ENCODE data around the gene PTPN21.

The PTPN21 gene

DNA sequence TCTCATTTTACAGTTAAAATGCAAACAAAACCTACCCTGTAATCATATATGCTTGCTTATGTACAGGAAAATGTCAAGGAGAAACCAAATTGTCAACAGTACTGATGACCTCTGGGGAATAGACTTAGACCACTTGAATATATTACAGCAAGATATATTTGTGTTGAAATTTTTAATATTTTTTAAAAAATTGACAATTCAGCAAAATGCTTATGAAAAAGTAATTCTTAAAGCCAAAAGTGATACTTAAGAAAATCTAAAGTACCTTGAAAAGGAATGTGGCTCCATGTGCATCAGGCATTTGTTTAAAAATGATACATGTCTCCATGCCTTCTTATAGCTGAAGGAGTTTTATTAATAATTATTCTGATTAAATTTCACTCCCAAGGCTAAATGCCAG is 49.2 kb downstream of the PTPN21 start:
- ATAC-seq = no peak
- TF ChIP-seq ISL1 (CRISPR knock-in tag; IDR thresholded peaks at IDR 0.05) (no peak), ZNF565 (CRISPR knock-in tag; conservative IDR thresholded peaks at IDR 0.05; ENCODE audit: low read depth) (no peak), GLIS3 (CRISPR knock-in tag; IDR thresholded peaks at IDR 0.05) (no peak), TOX (CRISPR knock-in tag; IDR thresholded peaks at IDR 0.05; ENCODE audit: borderline replicate concordance) (no peak), ZFP3 (CRISPR knock-in tag; IDR thresholded peaks at IDR 0.05) (no peak), ZFP30 (CRISPR knock-in tag; IDR thresholded peaks at IDR 0.05) (no peak), PPARA (CRISPR knock-in tag; IDR thresholded peaks at IDR 0.05; ENCODE audit: borderline replicate concordance) (no peak), ARNTL (CRISPR knock-in tag; IDR thresholded peaks at IDR 0.05; ENCODE audit: borderline replicate concordance, low read depth) (no peak), OSR1 (CRISPR knock-in tag; IDR thresholded peaks at IDR 0.05) (no peak), ESRRG (CRISPR knock-in tag; IDR thresholded peaks at IDR 0.05) (no peak), TCF4 (CRISPR knock-in tag; IDR thresholded peaks at IDR 0.05; ENCODE audit: borderline replicate concordance) (no peak), CSDC2 (CRISPR knock-in tag; IDR thresholded peaks at IDR 0.05) (no peak), ZC3H10 (CRISPR knock-in tag; IDR thresholded peaks at IDR 0.05) (no peak), BACH2 (CRISPR knock-in tag; IDR thresholded peaks at IDR 0.05; ENCODE audit: borderline replicate concordance) (no peak)
- TF ChIP-seq, protein P1, sequence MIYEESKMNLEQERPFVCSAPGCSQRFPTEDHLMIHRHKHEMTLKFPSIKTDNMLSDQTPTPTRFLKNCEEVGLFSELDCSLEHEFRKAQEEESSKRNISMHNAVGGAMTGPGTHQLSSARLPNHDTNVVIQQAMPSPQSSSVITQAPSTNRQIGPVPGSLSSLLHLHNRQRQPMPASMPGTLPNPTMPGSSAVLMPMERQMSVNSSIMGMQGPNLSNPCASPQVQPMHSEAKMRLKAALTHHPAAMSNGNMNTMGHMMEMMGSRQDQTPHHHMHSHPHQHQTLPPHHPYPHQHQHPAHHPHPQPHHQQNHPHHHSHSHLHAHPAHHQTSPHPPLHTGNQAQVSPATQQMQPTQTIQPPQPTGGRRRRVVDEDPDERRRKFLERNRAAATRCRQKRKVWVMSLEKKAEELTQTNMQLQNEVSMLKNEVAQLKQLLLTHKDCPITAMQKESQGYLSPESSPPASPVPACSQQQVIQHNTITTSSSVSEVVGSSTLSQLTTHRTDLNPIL (CRISPR knock-in tag; IDR thresholded peaks at IDR 0.05; ENCODE audit: low read depth) = no peak
- TF ChIP-seq, protein P2, sequence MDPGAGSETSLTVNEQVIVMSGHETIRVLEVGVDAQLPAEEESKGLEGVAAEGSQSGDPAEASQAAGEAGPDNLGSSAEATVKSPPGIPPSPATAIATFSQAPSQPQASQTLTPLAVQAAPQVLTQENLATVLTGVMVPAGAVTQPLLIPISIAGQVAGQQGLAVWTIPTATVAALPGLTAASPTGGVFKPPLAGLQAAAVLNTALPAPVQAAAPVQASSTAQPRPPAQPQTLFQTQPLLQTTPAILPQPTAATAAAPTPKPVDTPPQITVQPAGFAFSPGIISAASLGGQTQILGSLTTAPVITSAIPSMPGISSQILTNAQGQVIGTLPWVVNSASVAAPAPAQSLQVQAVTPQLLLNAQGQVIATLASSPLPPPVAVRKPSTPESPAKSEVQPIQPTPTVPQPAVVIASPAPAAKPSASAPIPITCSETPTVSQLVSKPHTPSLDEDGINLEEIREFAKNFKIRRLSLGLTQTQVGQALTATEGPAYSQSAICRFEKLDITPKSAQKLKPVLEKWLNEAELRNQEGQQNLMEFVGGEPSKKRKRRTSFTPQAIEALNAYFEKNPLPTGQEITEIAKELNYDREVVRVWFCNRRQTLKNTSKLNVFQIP (CRISPR knock-in tag; IDR thresholded peaks at IDR 0.05; ENCODE audit: borderline replicate concordance, low read depth) = no peak

DNA sequence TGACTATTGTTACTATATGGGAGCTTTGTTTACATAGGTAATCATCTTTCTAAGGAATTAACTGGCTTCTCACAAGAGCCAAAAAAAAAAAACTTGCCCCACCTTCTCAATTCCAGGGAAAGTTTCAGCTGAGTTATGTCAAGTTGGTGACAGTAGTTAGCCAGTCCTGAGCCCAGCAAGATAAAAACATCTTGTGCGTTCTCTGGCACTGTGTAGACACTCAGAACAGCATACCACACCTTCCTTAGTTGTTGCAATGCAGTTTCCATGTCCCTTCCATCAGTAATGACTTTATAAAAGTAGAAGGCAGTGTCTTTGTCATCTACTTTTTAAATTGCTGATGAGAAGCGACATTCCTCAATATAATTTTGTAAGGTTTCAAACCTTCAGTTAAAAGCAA is 50.2 kb downstream of the PTPN21 start:
- no peak for TF ChIP-seq CSDC2 (CRISPR knock-in tag; IDR thresholded peaks at IDR 0.05)
- no peak for TF ChIP-seq TOX (CRISPR knock-in tag; IDR thresholded peaks at IDR 0.05; ENCODE audit: borderline replicate concordance)
- no peak for TF ChIP-seq ISL1 (CRISPR knock-in tag; IDR thresholded peaks at IDR 0.05)
- TF ChIP-seq ZC3H10 (CRISPR knock-in tag; IDR thresholded peaks at IDR 0.05) = no peak
- TF ChIP-seq, protein P3, sequence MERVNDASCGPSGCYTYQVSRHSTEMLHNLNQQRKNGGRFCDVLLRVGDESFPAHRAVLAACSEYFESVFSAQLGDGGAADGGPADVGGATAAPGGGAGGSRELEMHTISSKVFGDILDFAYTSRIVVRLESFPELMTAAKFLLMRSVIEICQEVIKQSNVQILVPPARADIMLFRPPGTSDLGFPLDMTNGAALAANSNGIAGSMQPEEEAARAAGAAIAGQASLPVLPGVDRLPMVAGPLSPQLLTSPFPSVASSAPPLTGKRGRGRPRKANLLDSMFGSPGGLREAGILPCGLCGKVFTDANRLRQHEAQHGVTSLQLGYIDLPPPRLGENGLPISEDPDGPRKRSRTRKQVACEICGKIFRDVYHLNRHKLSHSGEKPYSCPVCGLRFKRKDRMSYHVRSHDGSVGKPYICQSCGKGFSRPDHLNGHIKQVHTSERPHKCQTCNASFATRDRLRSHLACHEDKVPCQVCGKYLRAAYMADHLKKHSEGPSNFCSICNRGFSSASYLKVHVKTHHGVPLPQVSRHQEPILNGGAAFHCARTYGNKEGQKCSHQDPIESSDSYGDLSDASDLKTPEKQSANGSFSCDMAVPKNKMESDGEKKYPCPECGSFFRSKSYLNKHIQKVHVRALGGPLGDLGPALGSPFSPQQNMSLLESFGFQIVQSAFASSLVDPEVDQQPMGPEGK (CRISPR knock-in tag; IDR thresholded peaks at IDR 0.05; ENCODE audit: borderline replicate concordance) = no peak
- TF ChIP-seq ZFP30 (CRISPR knock-in tag; IDR thresholded peaks at IDR 0.05) = no peak
- TF ChIP-seq BACH2 (CRISPR knock-in tag; IDR thresholded peaks at IDR 0.05; ENCODE audit: borderline replicate concordance) = no peak
- TF ChIP-seq ZNF70 (CRISPR knock-in tag; IDR thresholded peaks at IDR 0.05) = no peak
- TF ChIP-seq SNAI2 (CRISPR knock-in tag; IDR thresholded peaks at IDR 0.05) = no peak
- no peak for TF ChIP-seq ZNF565 (CRISPR knock-in tag; conservative IDR thresholded peaks at IDR 0.05; ENCODE audit: low read depth)
- ATAC-seq = no peak

DNA sequence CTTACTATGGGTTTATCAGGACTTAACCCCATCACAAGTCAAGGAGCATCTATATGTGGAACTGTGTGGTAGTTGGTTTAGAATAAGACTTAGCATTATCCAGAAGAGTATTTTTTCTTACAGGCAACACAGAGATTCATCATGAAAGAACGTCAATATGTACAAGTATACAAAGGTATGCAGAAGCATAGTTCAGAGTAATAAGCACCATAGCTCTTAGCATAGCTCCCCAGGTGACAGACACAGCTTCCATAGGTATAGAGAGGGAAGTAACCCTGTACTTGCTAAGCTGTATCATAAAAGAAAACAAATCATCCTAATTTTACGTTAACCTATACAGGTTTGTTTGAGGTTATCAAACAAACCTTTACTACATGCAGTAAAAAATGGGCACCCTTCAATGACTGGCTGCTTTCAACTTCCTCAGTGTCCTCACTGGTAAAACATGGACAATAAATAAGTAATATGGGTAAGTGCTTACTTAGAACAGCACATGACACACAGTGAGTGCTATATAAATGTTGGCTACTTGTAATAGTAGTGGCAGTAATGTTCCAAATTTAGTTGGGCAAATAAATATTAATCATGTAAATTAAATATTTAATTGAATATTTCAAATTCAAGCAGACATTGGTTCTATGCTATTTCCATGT is 50.9 kb downstream of the PTPN21 start:
- ATAC-seq = no peak

More for the DNA sequence above, 50.9 kb downstream of the PTPN21 start:
- no peak for TF ChIP-seq OSR1 (CRISPR knock-in tag; IDR thresholded peaks at IDR 0.05)
- TF ChIP-seq SNAI2 (CRISPR knock-in tag; IDR thresholded peaks at IDR 0.05) = no peak
- no peak for TF ChIP-seq TCF4 (CRISPR knock-in tag; IDR thresholded peaks at IDR 0.05; ENCODE audit: borderline replicate concordance)
- no peak for TF ChIP-seq ARNTL (CRISPR knock-in tag; IDR thresholded peaks at IDR 0.05; ENCODE audit: borderline replicate concordance, low read depth)
- TF ChIP-seq GLIS3 (CRISPR knock-in tag; IDR thresholded peaks at IDR 0.05) = no peak
- TF ChIP-seq, protein P2 (CRISPR knock-in tag; IDR thresholded peaks at IDR 0.05; ENCODE audit: borderline replicate concordance, low read depth) = no peak
- no peak for TF ChIP-seq ZNF70 (CRISPR knock-in tag; IDR thresholded peaks at IDR 0.05)
- TF ChIP-seq ZFP3 (CRISPR knock-in tag; IDR thresholded peaks at IDR 0.05) = no peak
- no peak for TF ChIP-seq ZNF565 (CRISPR knock-in tag; conservative IDR thresholded peaks at IDR 0.05; ENCODE audit: low read depth)
- TF ChIP-seq PPARA (CRISPR knock-in tag; IDR thresholded peaks at IDR 0.05; ENCODE audit: borderline replicate concordance) = no peak

Data from SK-N-SH treated with all-trans-retinoic acid at 6 μM for 48 hours (cell line).